ENCODE measurements around the gene ARMH3. TPM values are rescaled to one million over a fixed set of nuclear protein-coding genes. Genes with fewer than 3 reads are reported as not detected.

Gene ARMH3
- total and polyA plus RNA-seq, 4 donors: 14.7 to 23.7 (median 20.6) TPM

DNA sequence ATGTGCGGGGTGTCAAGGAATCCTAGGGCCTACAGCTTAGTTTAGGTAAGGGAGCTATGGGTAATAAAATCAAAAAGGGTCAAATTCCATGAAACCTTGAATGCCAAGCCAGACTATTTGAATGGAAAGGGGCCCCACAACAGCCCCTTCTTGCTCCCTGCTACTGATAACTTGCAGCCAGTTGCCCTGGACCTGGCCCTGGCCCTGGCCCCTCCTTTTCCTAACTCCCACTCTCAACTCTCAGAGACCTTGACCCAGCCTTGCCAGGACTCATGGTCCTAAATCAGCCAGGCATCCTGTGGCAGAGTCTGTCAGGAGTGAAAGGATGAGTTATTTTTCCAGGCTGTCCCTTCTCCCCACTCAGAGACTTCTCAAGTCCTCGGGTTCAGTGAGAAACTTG, 218.2 kb downstream of the ARMH3 start:
- Histone ChIP-seq H3K4me1 (ENCODE audit: control insufficient read depth in 5 of 5, insufficient read depth in 5 of 5, low read length in 5 of 5) (peaks cover 0 to 14% (median 3%) of the 10 kb centered on the region in 5 donors), H3K4me3 (no peak overlapping the region), H3K27me3 (ENCODE audit: control insufficient read depth in 3 of 3, insufficient read depth in 3 of 3, low read length in 2 of 3) (no peaks in the 10 kb centered on the region), H3K9ac (ENCODE audit: insufficient read depth in 1 of 2, low read length in 2 of 2) (no peak overlapping the region), H3K27ac (ENCODE audit: low read depth in 1 of 2, low read length in 1 of 2) (no peak overlapping the region), H3K36me3 (ENCODE audit: control insufficient read depth in 4 of 4, insufficient read depth in 4 of 4, low read length in 4 of 4) (no peaks in the 10 kb centered on the region), H3K9me3 (ENCODE audit: control insufficient read depth in 4 of 4, insufficient read depth in 3 of 4, low read length in 3 of 4) (no peaks in the 10 kb centered on the region)
- DNase-seq (no peak), ATAC-seq (ENCODE audit: insufficient read depth, low FRiP score) (no peak)
- WGBS, 2 donors: 87 to 88% methylated on average over 2 of the region's 2 CpGs
- TF ChIP-seq, protein P1, sequence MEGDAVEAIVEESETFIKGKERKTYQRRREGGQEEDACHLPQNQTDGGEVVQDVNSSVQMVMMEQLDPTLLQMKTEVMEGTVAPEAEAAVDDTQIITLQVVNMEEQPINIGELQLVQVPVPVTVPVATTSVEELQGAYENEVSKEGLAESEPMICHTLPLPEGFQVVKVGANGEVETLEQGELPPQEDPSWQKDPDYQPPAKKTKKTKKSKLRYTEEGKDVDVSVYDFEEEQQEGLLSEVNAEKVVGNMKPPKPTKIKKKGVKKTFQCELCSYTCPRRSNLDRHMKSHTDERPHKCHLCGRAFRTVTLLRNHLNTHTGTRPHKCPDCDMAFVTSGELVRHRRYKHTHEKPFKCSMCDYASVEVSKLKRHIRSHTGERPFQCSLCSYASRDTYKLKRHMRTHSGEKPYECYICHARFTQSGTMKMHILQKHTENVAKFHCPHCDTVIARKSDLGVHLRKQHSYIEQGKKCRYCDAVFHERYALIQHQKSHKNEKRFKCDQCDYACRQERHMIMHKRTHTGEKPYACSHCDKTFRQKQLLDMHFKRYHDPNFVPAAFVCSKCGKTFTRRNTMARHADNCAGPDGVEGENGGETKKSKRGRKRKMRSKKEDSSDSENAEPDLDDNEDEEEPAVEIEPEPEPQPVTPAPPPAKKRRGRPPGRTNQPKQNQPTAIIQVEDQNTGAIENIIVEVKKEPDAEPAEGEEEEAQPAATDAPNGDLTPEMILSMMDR (IDR thresholded peaks at IDR 0.05; ENCODE audit: control extremely low read depth, extremely low read depth): no peak

DNA sequence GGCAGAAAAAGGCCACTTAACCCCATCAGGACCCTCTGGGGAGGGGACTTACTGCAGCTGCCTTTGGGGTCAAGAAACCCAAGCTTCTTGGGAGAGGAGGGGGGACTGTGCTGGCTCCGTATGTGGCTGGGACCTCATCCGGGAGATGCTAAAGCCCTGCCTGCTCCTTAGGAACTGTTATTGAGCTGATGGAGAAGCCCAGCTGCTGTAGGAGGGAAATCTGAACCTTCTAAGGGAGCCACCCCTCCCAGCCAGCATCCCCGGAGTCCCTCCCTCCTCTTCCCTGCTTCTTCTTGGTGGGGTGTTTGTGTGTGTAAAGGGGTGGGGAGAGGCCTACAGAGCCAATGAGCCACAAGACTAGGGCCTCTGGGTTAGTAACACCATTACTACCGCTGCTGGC, 220.6 kb downstream of the ARMH3 start:
- Histone ChIP-seq H3K9ac (ENCODE audit: insufficient read depth in 1 of 2, low read length in 2 of 2) (no peak overlapping the region), H3K27me3 (ENCODE audit: control insufficient read depth in 3 of 3, insufficient read depth in 3 of 3, low read length in 2 of 3) (no peaks in the 10 kb centered on the region), H3K4me3 (no peak overlapping the region), H3K27ac (ENCODE audit: low read depth in 1 of 2, low read length in 1 of 2) (no peak overlapping the region), H3K4me1 (ENCODE audit: control insufficient read depth in 5 of 5, insufficient read depth in 5 of 5, low read length in 5 of 5) (peaks cover 0 to 30% (median 14%) of the 10 kb centered on the region in 5 donors), H3K36me3 (ENCODE audit: control insufficient read depth in 4 of 4, insufficient read depth in 4 of 4, low read length in 4 of 4) (no peaks in the 10 kb centered on the region), H3K9me3 (ENCODE audit: control insufficient read depth in 4 of 4, insufficient read depth in 3 of 4, low read length in 3 of 4) (no peaks in the 10 kb centered on the region)
- 94 to 95% methylated on average over 4 of the region's 4 CpGs for WGBS, 2 donors
- TF ChIP-seq, protein P1 (IDR thresholded peaks at IDR 0.05; ENCODE audit: control extremely low read depth, extremely low read depth): no peak
- DNase-seq (no peak), ATAC-seq (ENCODE audit: insufficient read depth, low FRiP score) (no peak)

DNA sequence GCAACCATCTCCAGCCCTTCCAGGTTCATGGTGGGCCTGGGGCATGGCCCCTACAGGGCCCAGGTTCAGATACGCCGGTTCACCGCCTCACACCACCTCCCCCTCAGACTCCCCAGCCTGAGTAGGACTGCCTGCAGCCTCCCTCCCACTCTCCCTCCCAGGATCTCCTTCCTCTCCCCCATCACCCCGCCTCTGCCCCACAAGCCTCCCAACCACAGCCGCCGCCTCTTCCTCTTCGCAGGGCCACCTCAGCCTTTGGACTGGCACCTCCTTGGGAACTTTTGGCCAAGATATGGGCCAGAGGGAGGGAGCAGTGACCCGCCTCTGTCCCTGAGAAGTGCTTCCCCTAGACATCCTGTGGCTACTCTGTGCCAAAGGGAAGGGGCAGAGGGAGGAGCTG, 221.6 kb downstream of the ARMH3 start:
- Histone ChIP-seq H3K9ac (ENCODE audit: insufficient read depth in 1 of 2, low read length in 2 of 2) (no peak overlapping the region), H3K36me3 (ENCODE audit: control insufficient read depth in 4 of 4, insufficient read depth in 4 of 4, low read length in 4 of 4) (no peaks in the 10 kb centered on the region), H3K9me3 (ENCODE audit: control insufficient read depth in 4 of 4, insufficient read depth in 3 of 4, low read length in 3 of 4) (no peaks in the 10 kb centered on the region), H3K27ac (ENCODE audit: low read depth in 1 of 2, low read length in 1 of 2) (no peak overlapping the region), H3K4me1 (ENCODE audit: control insufficient read depth in 5 of 5, insufficient read depth in 5 of 5, low read length in 5 of 5) (peaks cover 0 to 33% (median 14%) of the 10 kb centered on the region in 5 donors), H3K27me3 (ENCODE audit: control insufficient read depth in 3 of 3, insufficient read depth in 3 of 3, low read length in 2 of 3) (no peaks in the 10 kb centered on the region), H3K4me3 (no peak overlapping the region)
- TF ChIP-seq, protein P1 (IDR thresholded peaks at IDR 0.05; ENCODE audit: control extremely low read depth, extremely low read depth): no peak
- DNase-seq: no peak
- no peak for ATAC-seq (ENCODE audit: insufficient read depth, low FRiP score)
- 20 to 65% methylated on average over 6 to 8 of the region's 8 CpGs for WGBS, 2 donors

DNA sequence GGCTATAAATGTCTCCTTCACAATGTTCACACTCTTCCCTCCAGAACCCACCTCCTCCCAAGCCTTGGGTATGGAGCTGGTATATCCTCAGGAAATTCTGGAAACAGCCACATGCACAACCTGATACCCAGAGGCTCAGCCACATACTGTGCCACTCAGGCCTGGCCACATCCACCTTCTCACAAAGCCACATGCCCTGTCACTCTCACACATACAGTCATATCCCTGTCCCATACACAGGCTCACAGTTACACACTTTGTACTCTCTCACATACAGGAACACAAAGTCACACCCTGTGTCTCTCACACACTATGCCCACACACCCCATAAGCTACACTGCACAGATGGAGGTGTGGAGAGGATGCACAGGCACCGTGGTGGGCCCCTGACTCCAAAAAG, 222.5 kb downstream of the ARMH3 start:
- Histone ChIP-seq H3K27ac (ENCODE audit: low read depth in 1 of 2, low read length in 1 of 2) (no peak overlapping the region), H3K4me1 (ENCODE audit: control insufficient read depth in 5 of 5, insufficient read depth in 5 of 5, low read length in 5 of 5) (peaks cover 0 to 38% (median 14%) of the 10 kb centered on the region in 5 donors), H3K9ac (ENCODE audit: insufficient read depth in 1 of 2, low read length in 2 of 2) (no peak overlapping the region), H3K36me3 (ENCODE audit: control insufficient read depth in 4 of 4, insufficient read depth in 4 of 4, low read length in 4 of 4) (no peaks in the 10 kb centered on the region), H3K4me3 (no peak overlapping the region), H3K27me3 (ENCODE audit: control insufficient read depth in 3 of 3, insufficient read depth in 3 of 3, low read length in 2 of 3) (no peaks in the 10 kb centered on the region), H3K9me3 (ENCODE audit: control insufficient read depth in 4 of 4, insufficient read depth in 3 of 4, low read length in 3 of 4) (no peaks in the 10 kb centered on the region)
- no peak for ATAC-seq (ENCODE audit: insufficient read depth, low FRiP score)
- DNase-seq: no peak
- WGBS, 2 donors: 92 to 96% methylated on average over 1 of the region's 1 CpG
- TF ChIP-seq, protein P1 (IDR thresholded peaks at IDR 0.05; ENCODE audit: control extremely low read depth, extremely low read depth): no peak

All from lung (tissue), 12 donors.